ENCODE measurements around the gene FKBP1A. TPM values are rescaled to one million over a fixed set of nuclear protein-coding genes. Genes with fewer than 3 reads are reported as not detected.

Gene FKBP1A
- total RNA-seq, 1 donor from 2014 or later = 61.5 TPM

- DNase-seq (ENCODE audit: low spot score) (peak; percentile 26), ATAC-seq (no peak)
These were observed 69.6 kb downstream of the FKBP1A start for GRCh38 chr20:1323256-1323655.

GRCh38 chr20:1322511-1323245, 70.2 kb downstream of the FKBP1A start:
- DNase-seq (ENCODE audit: low spot score) (no peak), ATAC-seq (no peak)

- DNase-seq (ENCODE audit: low spot score) (no peak), ATAC-seq (no peak)
These were observed 71.3 kb downstream of the FKBP1A start for GRCh38 chr20:1321654-1321939.

- no peak for DNase-seq (ENCODE audit: low spot score)
- ATAC-seq = no peak
These were observed 71.8 kb downstream of the FKBP1A start for GRCh38 chr20:1320902-1321653.

- DNase-seq (ENCODE audit: low spot score) = no peak
- ATAC-seq = no peak
These were observed 72.8 kb downstream of the FKBP1A start for GRCh38 chr20:1320016-1320415.

DNA sequence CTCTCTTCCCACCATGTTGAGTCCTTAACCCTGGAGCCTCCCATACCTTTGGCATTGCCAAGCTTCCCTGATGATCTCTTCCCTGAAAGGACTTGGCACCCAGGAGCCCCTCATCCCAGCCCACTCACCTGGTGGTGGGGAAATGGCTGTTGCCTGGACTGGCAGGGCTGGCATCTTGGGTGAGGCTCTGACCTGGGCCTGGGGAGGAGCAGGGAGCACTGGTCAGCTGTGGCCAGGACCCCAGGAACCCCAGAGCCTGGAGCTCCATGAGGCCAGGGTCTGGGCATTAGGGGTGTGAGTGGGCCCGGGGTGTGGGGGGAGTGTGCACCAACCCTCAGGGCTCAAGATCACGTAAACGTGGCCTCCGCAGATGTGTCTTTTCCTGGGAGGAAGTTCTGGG, 73.4 kb downstream of the FKBP1A start:
- DNase-seq (ENCODE audit: low spot score) = no peak
- no peak for ATAC-seq

DNA sequence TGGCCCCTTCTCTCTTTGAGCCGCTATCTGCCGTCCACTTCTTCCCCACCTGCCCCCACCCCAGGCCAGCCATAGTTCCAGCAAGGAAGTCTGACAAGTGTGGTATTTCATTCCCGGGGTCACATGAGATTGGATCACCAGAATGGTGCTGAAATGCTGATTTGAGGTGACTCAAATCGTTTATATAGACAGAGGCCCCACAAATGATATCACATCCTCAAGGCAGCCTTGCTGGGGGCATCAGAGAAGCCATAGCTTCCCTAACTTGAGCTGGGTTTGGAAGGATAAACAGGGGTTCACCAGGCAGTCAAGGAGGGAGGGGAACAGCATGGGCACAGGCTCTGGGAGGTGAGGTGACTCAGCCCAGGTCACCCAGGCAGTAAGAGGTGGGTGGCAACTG, 73.8 kb downstream of the FKBP1A start:
- no peak for ATAC-seq
- no peak for DNase-seq (ENCODE audit: low spot score)

Other genes starting within 250 kb of the FKBP1A start
- gene TMEM74B, start 208.1 kb downstream of the FKBP1A start, total RNA-seq = 1.2 TPM
- not detected for gene C20orf202, start 189.6 kb downstream of the FKBP1A start, total RNA-seq
- not detected for gene RAD21L1, start 167.0 kb downstream of the FKBP1A start, total RNA-seq
- 0.20 TPM for gene SNPH, start 126.8 kb downstream of the FKBP1A start, total RNA-seq
- gene SDCBP2, start 63.9 kb downstream of the FKBP1A start, total RNA-seq = 6.4 TPM
- gene NSFL1C, start 73.8 kb upstream of the FKBP1A start, total RNA-seq = 43.5 TPM
- 0.50 TPM for gene SIRPB2, start 98.4 kb upstream of the FKBP1A start, total RNA-seq
- gene SIRPD, start 164.7 kb upstream of the FKBP1A start, total RNA-seq = not detected
- 0.40 TPM for gene SIRPB1, start 227.0 kb upstream of the FKBP1A start, total RNA-seq

Measured in left lobe of liver (tissue), 2 donors.